Posterior vena cava (tissue), 2 donors: Measurements from ENCODE around the gene MILR1. TPM values are rescaled to one million over a fixed set of nuclear protein-coding genes. Genes with fewer than 3 reads are reported as not detected.
A peak's percentile ranks its signal among the peaks of the same experiment; 100 is the strongest.

ENCODE experiments used
- DNase-seq: peaks from one replicate; pipeline ENCODE4 v3.0.0-alpha.2; 2020; ENCODE audit warnings: low spot score
- intact Hi-C, 2 donors: fragments of 100-400 bp; cut with DNase I; formaldehyde crosslinking; loops; one replicate each; pipeline versions ENCODE4 v1.14.1 to v1.14.2; 2022 to 2023
- total RNA-seq, 2 donors: library from RNA; stranded (reverse); fragmentation: NEBNext Ultra II Directional; extraction: Animal tissue kit (Norgen Biotek cat#: 25700); gene quantifications; one replicate each; pipeline ENCODE4 v1.2.1, GENCODE V29; 2021
- donor health status: DM: yes; HTN: yes; CAD: no.
- donor health status: DM: yes; HTN: yes; CAD: no.

The MILR1 gene
- total RNA-seq, 2 donors from 2014 or later: 9.4 to 18.9 TPM

- intact Hi-C loops: no loop called here
- DNase-seq: no peak
Measured at GRCh38 chr17:64497565-64498035, 48.7 kb downstream of the MILR1 start.

- intact Hi-C loops: no loop called here
- DNase-seq: no peak
Measured at GRCh38 chr17:64498308-64499203, 49.6 kb downstream of the MILR1 start.

DNA sequence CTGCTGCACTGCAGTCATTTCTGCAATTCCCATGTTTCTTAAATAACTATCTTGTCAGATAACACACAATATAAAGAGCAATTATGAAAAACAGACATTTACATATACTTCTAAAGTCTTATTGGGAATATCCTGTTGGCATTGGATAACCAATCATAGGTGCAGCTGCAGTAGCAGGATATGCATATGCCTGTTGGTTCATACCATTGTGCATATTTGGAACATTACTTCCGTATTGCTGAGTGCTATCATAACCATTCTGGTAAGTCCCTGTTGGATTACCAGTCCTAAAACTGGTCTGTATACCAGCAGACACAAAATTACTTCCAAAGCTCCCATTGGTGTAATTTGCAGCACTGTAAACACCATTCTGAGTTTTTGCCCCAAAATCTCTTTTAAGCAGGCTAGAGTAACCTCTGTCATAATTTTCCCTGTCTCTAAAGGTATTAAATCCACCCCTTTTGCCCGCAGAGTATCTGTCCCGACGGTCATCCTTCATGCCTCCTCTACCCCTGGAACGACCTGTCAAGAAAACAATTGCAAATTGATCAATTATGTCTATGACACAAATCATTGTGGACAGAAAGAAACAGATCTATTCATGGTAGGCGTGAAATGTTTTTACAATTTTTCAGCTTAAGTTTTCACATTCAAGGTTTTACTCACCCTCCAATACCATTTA lies 51.0 kb downstream of the MILR1 start:
- no peak for DNase-seq
- intact Hi-C loops: no loop called here

- intact Hi-C loops: no loop called here
Measured at GRCh38 chr17:64500487-64500859, 51.6 kb downstream of the MILR1 start.

DNA sequence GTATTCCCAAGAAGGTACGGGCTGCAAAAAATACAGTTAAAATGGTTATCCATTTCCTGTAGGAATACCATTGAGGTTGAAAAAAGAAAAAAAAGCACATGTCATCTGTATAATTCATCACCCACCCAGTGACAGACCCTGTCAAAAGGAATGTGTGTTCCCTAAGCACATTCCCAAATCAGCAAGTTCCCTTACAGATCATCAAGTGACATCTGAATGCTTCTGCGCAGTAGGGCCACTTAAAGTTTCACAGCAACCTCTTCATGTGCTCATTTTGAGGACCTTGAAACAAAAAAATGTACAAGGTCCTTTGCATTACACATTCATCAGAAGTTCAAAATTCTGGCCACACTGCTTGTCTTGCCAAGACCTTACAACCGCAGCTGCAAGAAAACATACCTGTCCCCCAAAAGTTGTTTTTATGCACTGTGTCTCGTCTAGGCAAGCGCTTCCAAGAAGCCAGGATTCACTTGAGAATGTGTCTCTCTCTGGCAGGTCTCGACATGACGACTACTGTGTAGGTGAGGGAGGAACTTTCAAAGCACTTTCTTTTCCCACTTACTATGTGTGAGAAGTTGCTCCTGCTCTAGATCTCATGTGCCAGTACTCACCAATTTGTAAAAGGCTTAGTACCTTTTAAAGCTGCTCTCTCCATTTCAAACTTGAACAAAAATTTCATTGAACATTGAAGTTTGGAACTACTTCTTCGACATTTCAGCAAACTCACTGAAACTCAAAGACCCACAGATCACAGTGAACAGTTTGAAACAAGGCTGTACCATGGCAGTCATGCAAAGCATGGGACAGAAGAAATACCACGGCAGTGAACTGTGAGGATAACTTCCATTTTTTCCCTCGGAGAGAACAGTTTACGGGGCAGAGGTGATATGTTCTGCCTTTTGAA lies 52.2 kb downstream of the MILR1 start:
- intact Hi-C loops: no loop called here
- no peak for DNase-seq

More at GRCh38 chr17:64500487-64500859, 51.6 kb downstream of the MILR1 start:
- no peak for DNase-seq

- DNase-seq: no peak
- intact Hi-C loops: no loop called here
Measured at GRCh38 chr17:64502021-64502420, 53.1 kb downstream of the MILR1 start.

DNA sequence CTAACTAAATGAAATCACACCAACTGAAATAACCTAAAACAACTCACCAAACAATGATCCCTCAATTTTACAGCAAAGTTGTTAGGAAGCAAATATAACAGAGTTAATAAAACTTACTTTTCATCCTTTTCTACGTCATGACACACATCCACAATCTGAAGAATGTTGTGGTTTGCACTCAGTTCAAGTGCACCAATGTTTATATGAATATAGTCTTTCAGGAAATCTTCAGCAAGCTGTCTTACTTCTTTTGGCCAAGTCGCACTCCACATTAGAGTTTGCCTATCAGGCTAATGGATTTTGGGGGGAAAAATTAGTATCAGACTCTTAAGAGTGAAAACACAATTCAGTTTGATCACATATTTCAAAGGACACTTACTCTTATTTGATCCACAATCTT lies 53.9 kb downstream of the MILR1 start:
- intact Hi-C loops: no loop called here
- no peak for DNase-seq

GRCh38 chr17:64503341-64503740 lies 54.4 kb downstream of the MILR1 start:
- intact Hi-C loops: no loop called here
- DNase-seq: no peak

DNA sequence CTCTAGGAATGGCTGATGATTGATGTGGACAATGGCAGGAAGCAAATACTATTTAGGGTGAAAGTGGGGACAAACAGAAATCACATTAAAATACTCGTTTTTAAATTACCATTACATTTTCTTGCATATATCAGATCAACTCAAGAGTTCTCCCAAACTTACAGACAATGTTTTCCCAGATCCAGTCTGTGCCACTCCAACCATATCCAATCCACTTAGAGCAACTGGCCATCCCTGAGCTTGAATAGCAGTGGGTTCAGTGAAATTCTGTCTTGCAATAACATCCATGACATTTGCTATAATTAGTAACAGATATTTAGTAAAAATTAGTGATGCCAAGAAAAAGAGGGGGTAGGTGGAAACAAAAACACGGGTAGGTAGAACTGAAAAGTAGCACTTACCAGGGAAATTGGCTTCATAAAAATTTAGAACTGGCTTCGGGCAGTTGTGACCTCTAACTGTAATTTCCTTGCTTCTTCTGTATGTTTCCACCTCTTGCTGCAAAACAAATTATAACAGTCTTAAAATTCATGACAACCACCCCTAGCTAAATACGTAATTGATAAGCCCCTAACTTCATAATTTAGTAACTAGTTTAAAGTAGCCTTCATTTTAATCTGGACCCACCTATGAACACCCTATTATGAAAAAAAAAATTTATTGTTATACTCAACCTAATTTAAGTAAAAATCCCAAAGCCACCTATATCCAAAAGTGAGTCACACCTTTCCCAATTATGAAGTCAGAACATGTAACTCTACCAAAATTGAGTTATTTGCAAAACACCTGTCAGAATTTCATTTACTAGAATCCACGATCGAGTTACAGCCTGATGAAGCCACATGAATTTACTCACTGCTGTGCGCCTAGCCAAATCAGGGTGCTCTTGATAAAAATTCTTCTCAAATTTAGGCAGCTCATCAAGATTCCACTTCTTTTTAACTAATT lies 55.2 kb downstream of the MILR1 start:
- no peak for DNase-seq
- intact Hi-C loops: no loop called here

- DNase-seq: no peak
- intact Hi-C loops: no loop called here
Measured at GRCh38 chr17:64504769-64505339, 55.9 kb downstream of the MILR1 start.

GRCh38 chr17:64505340-64506200 lies 56.7 kb downstream of the MILR1 start:
- intact Hi-C loops: no loop called here
- peak; percentile 98 for DNase-seq

- intact Hi-C loops: no loop called here
- DNase-seq: peak; percentile 99
Measured at GRCh38 chr17:64506201-64506575, 57.3 kb downstream of the MILR1 start, which contains the start of gene DDX5. TSS of gene DDX5 (minus strand) at chr17:64506289. CDS start at chr17:64506119, 170 bp downstream.

GRCh38 chr17:64506576-64507412 lies 57.9 kb downstream of the MILR1 start, which contains the start of gene CEP95:
TSS of gene CEP95 (plus strand) at chr17:64506977. CDS start at chr17:64507098, 121 bp downstream.
- DNase-seq: peak; percentile 98
- intact Hi-C loops: no loop called here

DNA sequence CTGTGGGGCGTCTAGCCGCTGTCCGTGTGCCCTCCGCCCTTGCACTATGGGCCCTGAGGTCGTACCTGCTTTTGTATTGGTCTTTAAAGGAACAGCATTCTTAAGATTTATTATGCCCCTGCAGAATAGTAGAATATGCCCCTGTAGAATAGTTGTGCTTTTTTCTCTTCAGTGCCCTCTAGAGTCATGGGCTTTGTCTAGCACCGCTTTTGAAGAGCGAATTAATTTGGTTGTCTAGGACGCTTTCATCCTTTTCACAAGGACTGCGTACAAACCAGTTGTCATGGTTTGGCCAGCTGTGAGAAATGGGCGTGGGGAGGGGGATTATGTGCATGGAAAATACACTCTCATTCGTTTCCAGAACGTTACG lies 58.5 kb downstream of the MILR1 start:
- intact Hi-C loops: no loop called here
- DNase-seq: no peak

GRCh38 chr17:64508683-64509082 lies 59.8 kb downstream of the MILR1 start:
- intact Hi-C loops: no loop called here
- DNase-seq: no peak

GRCh38 chr17:64509179-64509578 lies 60.3 kb downstream of the MILR1 start:
- intact Hi-C loops: no loop called here
- no peak for DNase-seq
